IMR-90 (cell line): ENCODE measurements around the gene CFDP1. TPM values are rescaled to one million over a fixed set of nuclear protein-coding genes. Genes with fewer than 3 reads are reported as not detected.

Experiments
- ATAC-seq: fragments of 200-7000 bp; cut with Tn5 transposase; 2 replicates; pipeline ENCODE4 v1.9.1; 2020; ENCODE audit warnings: low read depth, mild to moderate bottlenecking, moderate library complexity
- BruUV-seq: library from RNA; stranded (reverse); fragments of 400-500 nt; replicated peaks from 2 replicates; lab custom pipeline; 2021; lab: Mats Ljungman, UMichigan
- CTCF ChIA-PET: fragments of 300-600 bp; formaldehyde crosslinking; extraction: SDS; loops from one replicate; lab custom pipeline; 2021; ENCODE audit warnings: antibody characterized with exemption; lab: Yijun Ruan, JAX
- POLR2A ChIA-PET: fragments of 300-600 bp; sonication (Branson Sonifier 250); formaldehyde crosslinking; loops from one replicate; lab custom pipeline; 2022; ENCODE audit warnings: antibody characterized with exemption; ENCODE audit not compliant: unreplicated experiment; lab: Charles Lee
- DNase-seq: peaks from one replicate; pipeline ENCODE4 v3.0.0; 2013
- H2AFZ ChIP-seq: replicated peaks from 2 replicates; pipeline ENCODE3; 2013; ENCODE audit warnings: low read length, mild to moderate bottlenecking; ENCODE audit not compliant: poor library complexity
- H2AK5ac ChIP-seq: 2 replicates; pipeline ENCODE4 v1.6.1; 2013; ENCODE audit warnings: low read depth, low read length, inconsistent platforms
- H2AK9ac ChIP-seq: replicated peaks from 2 replicates; pipeline ENCODE3; 2013; ENCODE audit warnings: mild to moderate bottlenecking, low read depth, low read length, moderate library complexity; ENCODE audit not compliant: poor library complexity
- H2BK120ac ChIP-seq: 2 replicates; pipeline ENCODE4 v1.6.1; 2013; ENCODE audit warnings: low read depth, low read length, inconsistent platforms
- H2BK15ac ChIP-seq: 3 replicates; pipeline ENCODE4 v1.6.1; 2013; ENCODE audit warnings: low read depth, low read length, inconsistent platforms
- H2BK20ac ChIP-seq: 2 replicates; pipeline ENCODE4 v1.6.1; 2013; ENCODE audit warnings: low read depth, mild to moderate bottlenecking, inconsistent platforms, low read length, moderate library complexity
- H2BK5ac ChIP-seq: 2 replicates; pipeline ENCODE4 v1.6.1; 2013; ENCODE audit warnings: mild to moderate bottlenecking, low read depth, low read length, inconsistent platforms; ENCODE audit not compliant: poor library complexity, severe bottlenecking
- H3K14ac ChIP-seq: replicated peaks from 2 replicates; pipeline ENCODE4 v1.6.1; 2013; ENCODE audit warnings: low read depth, low read length, inconsistent platforms
- H3K18ac ChIP-seq: 2 replicates; pipeline ENCODE4 v1.6.1; 2013; ENCODE audit warnings: low read depth, low read length, control low read depth
- H3K23ac ChIP-seq: 2 replicates; pipeline ENCODE4 v1.6.1; 2013; ENCODE audit warnings: low read depth, low read length, inconsistent platforms
- H3K27ac ChIP-seq: 2 replicates; pipeline ENCODE4 v1.5.1; 2013; ENCODE audit warnings: mild to moderate bottlenecking, control low read depth, low read length; ENCODE audit not compliant: insufficient read depth
- H3K27me3 ChIP-seq: 2 replicates; pipeline ENCODE4 v1.6.1; 2013; ENCODE audit warnings: low read length; ENCODE audit not compliant: control insufficient read depth, insufficient read depth
- H3K36me3 ChIP-seq: 2 replicates; pipeline ENCODE4 v1.6.1; 2013; ENCODE audit warnings: low read length, mixed read lengths; ENCODE audit not compliant: control insufficient read depth, insufficient read depth
- H3K4ac ChIP-seq: 2 replicates; pipeline ENCODE4 v1.6.1; 2013; ENCODE audit warnings: low read depth, low read length, inconsistent platforms
- H3K4me1 ChIP-seq: 2 replicates; pipeline ENCODE4 v1.6.1; 2013; ENCODE audit warnings: low read length, mixed read lengths; ENCODE audit not compliant: control insufficient read depth, insufficient read depth
- H3K4me2 ChIP-seq: 2 replicates; pipeline ENCODE4 v1.6.1; 2013; ENCODE audit warnings: low read depth, mild to moderate bottlenecking, control low read depth, low read length, moderate library complexity
- H3K4me3 ChIP-seq: 2 replicates; pipeline ENCODE4 v1.5.1; 2013; ENCODE audit warnings: low read depth, mild to moderate bottlenecking, control low read depth, low read length, moderate library complexity; ENCODE audit not compliant: insufficient read depth
- H3K56ac ChIP-seq: 2 replicates; pipeline ENCODE4 v1.6.1; 2013; ENCODE audit warnings: low read length, inconsistent platforms; ENCODE audit not compliant: insufficient read depth; ENCODE audit errors: extremely low read depth
- H3K79me1 ChIP-seq, 2 experiments: 2 replicates each; pipeline ENCODE4 v1.6.1; 2013; ENCODE audit warnings: low read length in 2 of 2, inconsistent platforms in 1 of 2, low read depth in 1 of 2
- H3K9ac ChIP-seq: 2 replicates; pipeline ENCODE4 v1.6.1; 2013; ENCODE audit warnings: low read depth, low read length, control low read depth
- H3K9me1 ChIP-seq: 2 replicates; pipeline ENCODE4 v1.6.1; 2013; ENCODE audit warnings: low read length, inconsistent platforms; ENCODE audit not compliant: insufficient read depth
- H3K9me3 ChIP-seq: 2 replicates; pipeline ENCODE4 v1.6.1; 2013; ENCODE audit warnings: low read length; ENCODE audit not compliant: control insufficient read depth, insufficient read depth
- H4K20me1 ChIP-seq: 2 replicates; pipeline ENCODE4 v1.6.1; 2013; ENCODE audit warnings: low read length, inconsistent platforms; ENCODE audit not compliant: insufficient read depth
- H4K5ac ChIP-seq: 2 replicates; pipeline ENCODE4 v1.6.1; 2013; ENCODE audit warnings: mild to moderate bottlenecking, low read depth, low read length, control low read depth
- H4K8ac ChIP-seq, 2 experiments: 2 replicates each; pipeline ENCODE4 v1.6.1; 2013; ENCODE audit warnings: low read depth in 2 of 2, low read length in 2 of 2, control low read depth in 1 of 2, inconsistent platforms in 1 of 2
- H4K91ac ChIP-seq: 2 replicates; pipeline ENCODE4 v1.6.1; 2013; ENCODE audit warnings: low read depth, low read length, inconsistent platforms; ENCODE audit not compliant: insufficient read depth
- BHLHE40 ChIP-seq: fragments of 150-350 bp; IDR thresholded peaks from 2 replicates; pipeline ENCODE4 v1.6.1; 2016; ENCODE audit warnings: mild to moderate bottlenecking, low read depth, low read length
- CEBPB ChIP-seq: IDR thresholded peaks from 2 replicates; pipeline ENCODE4 v1.6.1; 2012; ENCODE audit warnings: low read depth, low read length, improper control_type of control experiment
- CHD1 ChIP-seq: IDR thresholded peaks from 2 replicates; pipeline ENCODE4 v1.6.1; 2012; ENCODE audit warnings: low read depth, low read length, improper control_type of control experiment
- CTCF ChIP-seq: conservative IDR thresholded peaks from 2 replicates; pipeline ENCODE4 v1.5.1; 2012; ENCODE audit warnings: mild to moderate bottlenecking, low read depth, low read length, improper control_type of control experiment
- FOS ChIP-seq: fragments of 150-350 bp; IDR thresholded peaks from 2 replicates; pipeline ENCODE4 v1.6.1; 2016; ENCODE audit warnings: low read depth, low read length
- MAFK ChIP-seq: IDR thresholded peaks from 2 replicates; pipeline ENCODE4 v1.6.1; 2012; ENCODE audit warnings: low read depth, low read length, improper control_type of control experiment
- MAZ ChIP-seq: IDR thresholded peaks from 2 replicates; pipeline ENCODE4 v1.6.1; 2012; ENCODE audit warnings: low read depth, mild to moderate bottlenecking, low read length, improper control_type of control experiment, moderate library complexity, borderline replicate concordance
- MXI1 ChIP-seq: IDR thresholded peaks from 2 replicates; pipeline ENCODE4 v1.6.1; 2012; ENCODE audit warnings: low read depth, mild to moderate bottlenecking, low read length, moderate library complexity, borderline replicate concordance
- NFE2L2 ChIP-seq: fragments of 150-350 bp; IDR thresholded peaks from 2 replicates; pipeline ENCODE4 v1.6.1; 2016; ENCODE audit warnings: low read depth, mild to moderate bottlenecking, low read length
- POLR2A ChIP-seq: IDR thresholded peaks from 2 replicates; pipeline ENCODE4 v1.6.1; 2012; ENCODE audit warnings: mild to moderate bottlenecking, low read depth, low read length
- RAD21 ChIP-seq: IDR thresholded peaks from 2 replicates; pipeline ENCODE4 v1.6.1; 2012; ENCODE audit warnings: low read length, improper control_type of control experiment
- RCOR1 ChIP-seq: IDR thresholded peaks from 2 replicates; pipeline ENCODE4 v1.6.1; 2012; ENCODE audit warnings: mild to moderate bottlenecking, low read length, improper control_type of control experiment; ENCODE audit not compliant: insufficient replicate concordance
- RFX5 ChIP-seq: IDR thresholded peaks from 2 replicates; pipeline ENCODE4 v1.8.0; 2012; ENCODE audit warnings: low read depth, mild to moderate bottlenecking, low read length, moderate library complexity
- SMC3 ChIP-seq: fragments of 150-350 bp; IDR thresholded peaks from 2 replicates; pipeline ENCODE4 v1.6.1; 2016; ENCODE audit warnings: low read depth, mild to moderate bottlenecking, antibody characterized with exemption, low read length, moderate library complexity
- WGBS, 2 experiments: methylation state at CpG; one replicate each; pipeline versions ENCODE4 v1.1.5 to v1.1.7; 2013; ENCODE audit warnings: missing lambda C conversion rate in 2 of 2; ENCODE audit not compliant: insufficient read length in 1 of 2; ENCODE audit errors: extremely low coverage in 2 of 2; 5-methylcytosine and 5-hydroxymethylcytosine counted together
- dilution Hi-C: fragments of 300-500 bp; cut with HindIII; formaldehyde crosslinking; loops from one replicate; pipeline ENCODE4 v1.14.3; 2018; ENCODE audit warnings: low sequenced_read_pairs; ENCODE audit not compliant: unreplicated experiment
- in situ Hi-C: fragments of 300-500 bp; cut with MboI; formaldehyde crosslinking; loops from 3 replicates; pipeline ENCODE4 v1.14.3; 2019; ENCODE audit warnings: low sequenced_read_pairs, inconsistent platforms, mixed read lengths
- intact Hi-C: fragments of 100-400 bp; cut with micrococcal nuclease; formaldehyde crosslinking; loops from 2 replicates; pipeline ENCODE4 v1.10.0; 2022
- polyA plus RNA-seq, 3 experiments: library from polyadenylated mRNA; depleted of rRNA; stranded (reverse); fragments of >200 nt; gene quantifications; 2 replicates each; pipeline ENCODE4 v1.2.3, GENCODE V29; 2012; ENCODE audit warnings: low replicate concordance in 1 of 3
- total RNA-seq: library from RNA; depleted of rRNA; stranded (reverse); fragments of >200 nt; gene quantifications from 2 replicates; pipeline ENCODE4 v1.2.3, GENCODE V29; 2012
- TF ChIP-seq, protein P1 (sequence below): fragments of 150-350 bp; IDR thresholded peaks from 2 replicates; pipeline ENCODE4 v1.6.1; 2017; ENCODE audit warnings: mild to moderate bottlenecking, antibody characterized with exemption, low read length, low read depth
- TF ChIP-seq, protein P2 (sequence below): fragments of 150-350 bp; IDR thresholded peaks from 2 replicates; pipeline ENCODE4 v1.6.1; 2016; ENCODE audit warnings: low read depth, mild to moderate bottlenecking, low read length, moderate library complexity, borderline replicate concordance

The CFDP1 gene
- total and polyA plus RNA-seq, 2 of the 4 experiments (the other 2 are of a cell fraction), result 15.6 to 38.7 TPM

DNA sequence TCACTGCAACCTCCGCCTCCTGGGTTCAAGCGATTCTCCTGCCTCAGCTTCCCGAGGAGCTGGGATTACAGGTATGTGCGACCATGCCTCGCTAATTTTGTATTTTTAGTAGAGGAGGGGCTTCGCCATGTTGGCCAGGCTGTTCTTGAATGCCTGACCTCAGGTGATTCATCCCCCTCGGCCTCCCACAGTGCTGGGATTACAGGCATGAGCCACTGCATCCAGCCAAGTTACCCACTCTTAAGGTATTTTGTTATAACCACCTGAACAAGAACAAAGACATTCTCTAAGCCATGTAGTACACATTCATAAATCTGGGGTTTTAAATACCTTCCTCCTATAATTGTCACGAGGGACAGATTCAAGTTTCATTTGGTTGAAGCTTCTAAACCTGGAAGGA, 43.5 kb upstream of the CFDP1 start:
- Histone ChIP-seq H4K5ac (no peak overlapping the region), H3K56ac (no peak overlapping the region), H3K14ac (no peak overlapping the region), H3K79me1 (no peaks in the 10 kb centered on the region), H4K91ac (no peak overlapping the region), H3K36me3 (no peaks in the 10 kb centered on the region), H2BK15ac (no peak overlapping the region), H3K4ac (no peak overlapping the region), H3K27ac (no peak overlapping the region), H3K27me3 (peaks cover 14% of the 10 kb centered on the region; the same call in 1 of the 2 replicates), H2BK120ac (no peak overlapping the region), H2BK5ac (no peak overlapping the region), H4K8ac (no peak overlapping the region), H3K18ac (no peak overlapping the region), H3K23ac (no peak overlapping the region), H3K4me2 (no peak overlapping the region), H3K9me1 (no peaks in the 10 kb centered on the region), H4K20me1 (no peaks in the 10 kb centered on the region), H3K9me3 (no peaks in the 10 kb centered on the region), H2AK9ac (no peak overlapping the region), H2AFZ (no peak overlapping the region), H3K9ac (no peak overlapping the region), H3K4me1 (no peaks in the 10 kb centered on the region), H3K4me3 (no peak overlapping the region), H2BK20ac (no peak overlapping the region), H2AK5ac (no peak overlapping the region)
- TF ChIP-seq CEBPB (no peak), NFE2L2 (no peak), MAFK (no peak), CTCF (no peak), RFX5 (no peak), MXI1 (no peak), CHD1 (no peak), SMC3 (no peak), MAZ (no peak), BHLHE40 (no peak), FOS (no peak), RAD21 (no peak), RCOR1 (no peak), POLR2A (no peak)
- TF ChIP-seq, protein P1, sequence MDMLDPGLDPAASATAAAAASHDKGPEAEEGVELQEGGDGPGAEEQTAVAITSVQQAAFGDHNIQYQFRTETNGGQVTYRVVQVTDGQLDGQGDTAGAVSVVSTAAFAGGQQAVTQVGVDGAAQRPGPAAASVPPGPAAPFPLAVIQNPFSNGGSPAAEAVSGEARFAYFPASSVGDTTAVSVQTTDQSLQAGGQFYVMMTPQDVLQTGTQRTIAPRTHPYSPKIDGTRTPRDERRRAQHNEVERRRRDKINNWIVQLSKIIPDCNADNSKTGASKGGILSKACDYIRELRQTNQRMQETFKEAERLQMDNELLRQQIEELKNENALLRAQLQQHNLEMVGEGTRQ, result no peak
- TF ChIP-seq, protein P2, sequence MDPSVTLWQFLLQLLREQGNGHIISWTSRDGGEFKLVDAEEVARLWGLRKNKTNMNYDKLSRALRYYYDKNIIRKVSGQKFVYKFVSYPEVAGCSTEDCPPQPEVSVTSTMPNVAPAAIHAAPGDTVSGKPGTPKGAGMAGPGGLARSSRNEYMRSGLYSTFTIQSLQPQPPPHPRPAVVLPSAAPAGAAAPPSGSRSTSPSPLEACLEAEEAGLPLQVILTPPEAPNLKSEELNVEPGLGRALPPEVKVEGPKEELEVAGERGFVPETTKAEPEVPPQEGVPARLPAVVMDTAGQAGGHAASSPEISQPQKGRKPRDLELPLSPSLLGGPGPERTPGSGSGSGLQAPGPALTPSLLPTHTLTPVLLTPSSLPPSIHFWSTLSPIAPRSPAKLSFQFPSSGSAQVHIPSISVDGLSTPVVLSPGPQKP, result no peak
- POLR2A ChIA-PET, result no interaction called here
- in situ Hi-C loops (no loop called here), intact Hi-C loops (no loop called here), dilution Hi-C loops (no loop called here)
- DNase-seq, result no peak
- CTCF ChIA-PET, result interaction anchor here (0.8 to 1.2 kb wide), 2 partner anchors 10 to 12 kb away, joined by 3 read pairs; no protein-coding TSS in a partner anchor
- no CpG with 5 or more reads among the region's 8 CpGs for WGBS, 2 experiments
- BruUV-seq, result no TSS peak
- ATAC-seq, result no peak
